Activated CD8-positive, alpha-beta memory T cell treated with anti-CD3 and anti-CD28 coated beads for 1 hour (primary cell): ENCODE results near the gene DSC3.
"Not testable (repeated sequence)": the region's sequence is repeated elsewhere in the genome, so short reads cannot be mapped to it uniquely, and the experiment has no call there.

Experiments
- DNase-seq, 2 donors: peaks; one replicate each; pipeline ENCODE4 v3.0.0-alpha.2; 2020; ENCODE audit warnings: low read depth in 1 of 2; ENCODE audit errors: extremely low read depth in 1 of 2

Gene DSC3

GRCh38 chr18:31041271-31042083 is 1.1 kb downstream of the DSC3 start:
- no peak for DNase-seq

DNA sequence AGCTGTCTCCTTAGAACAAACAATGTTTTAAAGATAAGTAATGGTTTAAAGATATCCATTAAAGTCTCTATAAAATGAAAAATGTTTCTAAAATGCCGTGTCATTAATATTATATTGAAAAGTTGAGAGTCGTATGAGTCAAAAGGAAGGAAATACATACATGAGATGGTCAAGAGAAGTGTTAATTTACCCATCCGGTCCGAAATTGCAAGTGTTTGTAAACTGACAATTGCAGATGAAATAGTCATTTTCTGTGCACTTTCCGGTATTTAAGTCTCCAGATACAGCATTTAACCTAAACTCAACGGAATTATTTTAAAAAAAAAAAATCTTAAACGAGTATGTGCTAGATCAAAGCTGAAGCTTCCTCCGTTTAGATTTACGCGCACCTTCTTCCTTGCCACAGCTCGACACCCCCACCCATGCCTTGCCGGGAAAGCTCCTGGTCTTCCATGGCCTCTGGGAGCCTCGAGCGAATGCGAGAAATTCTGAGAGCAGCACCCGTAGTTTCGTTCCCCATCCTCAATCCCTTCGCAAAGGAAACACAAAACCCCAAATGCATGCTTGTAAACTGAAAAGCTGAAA is 1.8 kb downstream of the DSC3 start:
- DNase-seq = no peak

- no peak for DNase-seq
These were observed 3.1 kb downstream of the DSC3 start for GRCh38 chr18:31039426-31039825.

DNA sequence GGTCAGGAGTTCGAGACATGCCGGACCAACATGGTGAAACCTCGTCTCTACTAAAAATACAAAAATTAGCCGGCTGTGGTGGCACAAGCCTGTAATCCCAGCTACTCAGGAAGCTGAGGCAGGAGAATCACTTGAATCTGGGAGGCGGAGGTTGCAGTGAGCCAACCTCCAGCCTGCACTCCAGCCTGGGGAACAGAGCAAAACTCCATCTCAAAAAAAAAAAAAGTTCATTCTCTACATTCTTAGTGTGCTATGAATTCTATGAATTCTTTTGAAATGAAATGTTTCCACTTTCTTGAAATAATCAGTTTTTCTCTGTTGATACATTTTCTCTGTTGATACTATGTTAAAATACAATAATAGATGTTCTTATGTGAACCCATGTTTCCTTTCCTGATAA is 4.9 kb downstream of the DSC3 start:
- DNase-seq = not testable (repeated sequence)

- DNase-seq = no peak
These were observed 8.0 kb downstream of the DSC3 start for GRCh38 chr18:31034541-31034940.

DNA sequence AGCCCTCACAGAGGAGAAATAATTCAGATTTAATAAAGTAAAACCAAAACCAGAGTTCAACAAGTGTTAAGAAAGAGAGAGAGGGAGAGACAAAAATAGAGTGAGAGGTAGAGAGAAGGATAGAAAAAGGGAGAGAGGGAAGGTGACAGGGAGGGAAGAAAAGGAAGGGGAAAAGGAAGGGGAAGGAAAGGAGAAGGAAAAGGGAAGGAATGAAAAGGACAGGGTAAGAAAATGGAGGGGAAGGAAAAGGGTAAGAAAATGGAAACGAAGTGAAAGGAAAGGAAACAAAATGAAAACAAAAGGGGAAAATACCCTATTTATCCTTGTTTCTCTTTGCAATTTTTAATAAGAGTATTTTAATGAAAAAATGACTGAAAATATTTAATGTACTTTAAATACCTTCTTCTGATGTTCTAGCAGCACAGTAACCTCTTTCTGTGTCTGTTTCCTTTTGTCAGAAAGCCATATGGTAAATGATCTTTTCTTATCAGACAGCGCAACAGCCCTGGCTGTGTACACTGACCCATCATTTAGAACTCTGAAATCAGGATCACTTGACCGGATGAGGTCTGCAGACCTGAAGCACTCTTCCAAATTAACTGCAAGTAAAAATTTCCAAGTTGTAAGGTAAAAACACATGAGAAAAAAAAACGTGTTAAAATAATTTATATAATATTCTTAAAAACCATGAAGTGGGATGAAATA is 11.8 kb downstream of the DSC3 start:
- DNase-seq = no peak

DNA sequence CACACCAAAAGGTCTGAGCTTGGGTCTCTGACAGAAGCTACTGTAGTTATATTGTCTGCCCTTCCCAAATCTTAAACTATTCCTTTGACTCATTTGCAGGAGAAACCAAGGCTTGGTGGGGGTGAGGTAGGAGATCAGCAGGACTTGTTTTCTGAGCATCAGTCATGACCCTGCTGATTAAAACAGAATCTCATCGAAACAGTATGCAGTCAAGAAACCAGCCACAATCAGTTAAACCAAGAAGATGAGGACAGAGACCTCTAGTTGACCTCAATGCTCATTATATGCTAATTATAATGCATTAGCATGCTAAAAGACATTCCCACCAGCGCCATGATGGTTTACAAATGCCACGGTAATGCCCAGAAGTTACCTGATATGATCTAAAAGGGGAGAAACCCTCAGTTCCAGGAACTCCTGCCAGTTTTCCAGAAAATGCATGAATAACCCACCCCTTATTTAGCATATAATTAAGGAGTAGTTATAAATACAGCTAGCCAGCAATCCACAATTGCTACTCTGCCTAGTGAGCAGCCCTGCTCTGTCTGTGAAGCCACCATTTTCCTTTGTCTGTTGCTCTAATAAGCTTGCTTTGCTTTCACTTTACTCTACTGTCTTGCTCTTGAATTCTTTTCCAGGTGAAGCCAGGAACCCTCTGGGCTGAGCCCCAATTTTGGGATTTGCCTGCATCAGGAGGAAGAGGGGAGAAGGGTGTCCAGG is 26.7 kb downstream of the DSC3 start:
- DNase-seq = no peak

DNA sequence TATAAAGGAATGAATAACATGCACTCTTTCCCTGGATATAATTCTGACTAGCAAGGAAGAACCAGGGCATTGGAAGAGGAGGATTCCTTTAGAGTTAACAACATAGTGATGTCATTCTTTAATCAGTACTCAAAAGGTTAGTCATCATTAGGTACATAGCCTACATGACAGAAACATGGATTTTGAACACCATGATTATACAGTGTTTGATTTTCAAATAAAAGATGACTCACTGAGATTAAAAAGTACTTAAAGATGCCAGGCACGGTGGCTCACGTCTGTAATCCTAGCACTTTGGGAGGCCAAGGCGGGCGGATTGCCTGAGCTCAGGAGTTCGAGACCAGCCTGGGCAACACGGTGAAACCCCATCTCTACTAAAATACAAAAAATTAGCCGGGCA is 31.1 kb downstream of the DSC3 start:
- not testable (repeated sequence) for DNase-seq

DNA sequence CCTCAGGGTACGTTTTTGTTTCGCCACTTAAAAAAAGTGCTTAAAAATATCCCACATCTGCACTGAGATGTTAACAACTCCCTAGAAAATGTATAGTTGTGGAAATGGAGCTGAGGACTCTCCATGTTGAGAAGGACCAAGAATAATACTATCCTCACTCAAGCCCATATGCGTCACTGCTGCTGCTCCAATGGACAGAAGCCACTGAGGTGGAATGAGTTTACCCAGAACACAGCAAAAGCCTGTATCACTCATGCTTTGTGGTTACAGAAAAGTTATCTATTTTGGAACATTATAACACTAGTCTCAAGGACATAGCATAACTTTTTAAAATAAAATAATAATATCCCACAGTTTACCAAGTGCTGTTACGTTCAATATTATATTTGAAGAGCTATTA is 31.9 kb downstream of the DSC3 start:
- no peak for DNase-seq

DNA sequence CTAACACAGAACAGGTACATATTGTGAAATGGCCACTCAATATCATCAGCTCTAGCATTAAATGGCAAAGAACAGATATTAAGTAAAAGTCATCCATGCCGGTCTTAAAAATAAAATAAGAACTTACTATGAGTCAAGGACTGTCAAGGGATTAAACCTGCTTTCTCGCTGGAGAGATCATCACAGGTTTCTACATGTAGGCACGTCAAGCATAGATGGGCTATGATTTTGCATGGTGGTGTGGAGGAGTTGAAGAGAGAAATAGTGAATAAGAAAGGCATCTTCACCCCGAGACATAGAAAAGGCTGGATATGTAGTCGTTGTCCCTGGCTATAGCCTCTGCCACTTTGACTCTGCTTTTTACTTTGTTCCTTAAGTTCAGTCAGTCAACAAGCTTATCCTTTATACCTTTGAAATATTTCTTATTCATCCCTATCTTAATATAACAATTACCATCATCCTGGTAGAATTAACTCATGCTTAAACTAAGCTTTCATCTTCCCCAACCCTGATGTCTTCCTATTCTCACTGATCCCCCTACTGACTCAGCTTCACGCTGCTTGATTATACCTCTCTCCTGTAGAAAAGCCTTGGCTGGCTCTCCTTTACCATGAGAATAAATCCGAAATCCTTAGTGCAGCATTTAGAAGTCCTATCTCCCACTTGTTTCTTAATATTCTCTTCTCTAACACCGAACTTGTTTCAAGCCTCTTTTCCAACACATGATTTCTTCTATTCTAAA is 42.5 kb downstream of the DSC3 start:
- no peak for DNase-seq

GRCh38 chr18:30999186-30999585 is 43.4 kb downstream of the DSC3 start:
- DNase-seq = no peak

GRCh38 chr18:30997223-30997622 is 45.3 kb downstream of the DSC3 start:
- DNase-seq = no peak

DNA sequence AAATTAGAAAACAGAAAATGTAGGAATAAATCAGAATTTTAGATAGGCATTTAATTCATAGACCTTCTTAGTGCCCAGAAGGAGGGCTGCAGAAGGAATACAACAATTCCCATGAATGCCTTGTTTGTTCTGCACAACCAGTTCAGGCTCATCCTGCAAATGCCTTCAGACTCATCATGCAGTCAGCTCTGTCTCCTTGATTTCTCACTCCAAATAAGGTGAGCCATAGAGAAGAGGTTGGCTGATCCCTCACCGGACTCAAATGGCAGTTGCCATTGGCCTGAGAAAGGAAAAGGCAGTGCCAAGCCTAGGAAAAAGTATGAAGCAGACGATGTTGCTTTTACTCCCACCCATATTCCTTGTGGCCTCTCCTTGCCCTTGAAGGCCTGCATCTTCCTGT is 50.3 kb downstream of the DSC3 start:
- no peak for DNase-seq

DNA sequence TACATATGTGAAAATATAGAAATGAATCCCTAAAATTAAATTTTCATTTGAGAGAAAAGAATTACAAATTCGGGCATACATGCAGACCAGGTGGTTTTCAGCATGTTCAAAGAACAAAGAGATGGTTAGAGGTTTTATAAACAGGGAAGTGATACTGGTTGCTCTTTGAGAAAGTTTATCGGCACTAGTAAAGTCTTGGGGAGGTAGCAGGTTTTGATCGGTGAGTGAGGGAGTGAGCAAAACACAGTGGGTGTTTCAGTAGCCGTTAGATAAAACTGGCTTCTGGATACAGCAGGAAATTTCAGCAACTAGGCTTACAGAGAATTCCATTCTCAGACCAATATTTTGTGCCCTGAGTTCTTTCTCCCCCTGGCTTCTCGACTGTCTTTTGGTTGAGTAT is 51.1 kb downstream of the DSC3 start:
- no peak for DNase-seq

GRCh38 chr18:30989141-30989540 is 53.4 kb downstream of the DSC3 start:
- DNase-seq = no peak

DNA sequence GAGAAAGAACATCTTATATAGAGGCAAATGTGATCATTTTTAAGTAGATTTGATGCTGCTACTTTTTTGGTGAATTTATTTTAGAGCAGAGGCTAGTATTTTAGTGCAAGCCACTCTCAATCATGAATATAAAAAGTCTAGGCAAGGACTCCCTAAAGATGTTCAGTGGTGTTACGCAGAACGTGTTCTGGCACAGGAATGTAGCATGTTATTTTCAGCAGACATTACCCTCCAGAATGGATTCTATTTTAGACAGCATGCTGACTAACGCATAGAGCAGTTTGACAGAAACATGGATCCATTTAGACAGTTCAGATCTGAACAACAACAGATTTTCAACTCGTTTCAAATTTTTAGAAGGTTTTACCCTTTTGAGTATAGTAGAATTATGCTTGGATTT is 54.1 kb downstream of the DSC3 start:
- no peak for DNase-seq

DNA sequence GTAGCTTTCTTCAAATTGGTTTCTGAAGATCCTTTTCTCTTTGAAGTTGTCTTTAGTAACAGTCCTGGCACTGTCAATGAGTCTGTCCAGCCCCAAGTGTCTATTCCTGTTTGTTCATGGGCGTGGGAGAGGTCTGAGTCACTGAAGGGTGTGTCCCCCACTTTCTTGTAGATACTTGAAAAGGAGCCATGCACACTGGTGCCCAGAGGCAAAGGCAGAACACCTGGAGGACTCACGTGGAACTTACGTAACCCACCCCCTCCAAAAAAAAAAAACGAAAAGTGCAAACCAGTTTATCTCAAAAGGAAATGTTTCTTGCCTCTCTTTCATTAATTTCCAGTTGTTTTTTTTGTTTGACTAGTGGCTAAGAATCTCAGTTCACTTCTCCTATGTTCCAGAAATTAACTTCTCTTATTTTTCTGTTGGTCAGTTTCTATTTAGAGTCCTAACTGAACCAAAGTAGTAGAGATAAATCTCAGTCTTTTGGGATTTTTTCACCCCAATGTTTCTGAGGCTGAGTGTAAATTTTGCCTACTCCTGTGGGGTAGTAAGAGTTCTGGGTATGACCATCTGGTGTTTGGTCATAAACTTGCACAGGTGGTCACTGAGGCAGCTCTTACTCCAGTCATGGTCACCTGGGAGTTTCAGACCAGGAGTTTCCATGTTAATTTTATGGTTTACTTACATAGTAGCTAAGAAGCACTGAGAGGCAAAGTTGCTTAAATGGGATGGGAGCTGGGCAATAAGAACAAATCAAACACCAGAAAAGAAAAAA is 54.9 kb downstream of the DSC3 start:
- no peak for DNase-seq

DNA sequence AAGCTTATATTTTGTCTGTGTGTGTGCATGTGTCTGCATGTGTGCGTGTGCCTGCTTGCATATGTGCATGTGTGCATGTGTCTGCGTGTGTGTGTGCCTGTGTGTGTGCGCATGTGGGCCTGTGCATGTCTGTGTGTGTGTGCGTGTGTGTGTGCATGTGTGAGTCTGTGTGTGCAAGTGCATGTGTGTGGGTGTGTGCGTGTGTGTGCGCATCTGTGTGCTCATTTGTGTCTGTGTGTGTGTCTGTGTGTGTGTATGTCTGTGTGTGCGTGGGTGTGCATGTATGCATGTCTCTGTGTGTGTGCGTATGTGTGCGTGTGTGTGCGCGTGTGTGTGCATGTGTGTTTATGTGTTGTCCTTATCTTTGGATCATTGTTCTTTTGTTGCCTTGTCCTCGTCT is 56.8 kb downstream of the DSC3 start:
- no peak for DNase-seq

DNA sequence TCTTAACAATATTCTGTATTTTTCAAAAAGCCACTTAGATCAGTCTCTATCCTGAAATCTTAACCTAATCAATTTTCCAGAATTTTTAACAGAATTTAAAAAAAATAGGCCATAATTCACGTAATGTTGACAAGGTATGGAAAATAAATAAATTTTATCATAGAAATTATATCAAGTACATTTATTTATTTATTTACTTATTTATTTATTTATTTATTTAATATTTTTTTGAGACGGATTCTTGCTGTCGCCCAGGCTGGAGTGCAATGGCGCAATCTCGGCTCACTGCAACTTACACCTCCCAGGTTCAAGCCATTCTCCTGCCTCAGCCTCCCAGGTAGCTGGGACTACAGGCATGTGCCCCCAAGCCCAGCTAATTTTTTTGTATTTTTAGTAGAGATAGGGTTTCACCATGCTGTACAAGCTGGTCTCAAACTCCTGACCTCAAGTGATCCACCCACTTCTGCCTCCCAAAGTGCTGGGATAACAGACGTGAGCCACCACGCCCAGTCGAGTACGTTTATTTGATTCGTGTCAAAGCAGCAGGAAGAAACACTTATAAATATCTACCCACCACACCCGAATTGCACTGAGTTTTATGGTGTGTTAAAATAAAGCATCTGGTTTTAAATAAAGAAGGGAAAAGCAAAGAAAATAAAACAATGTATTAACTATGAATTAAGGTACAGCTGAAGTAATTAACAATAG is 60.1 kb downstream of the DSC3 start:
- no peak for DNase-seq
